ENCODE data around the gene SLC1A7.

Gene SLC1A7

GRCh38 chr1:53108646-53109580, 33.5 kb downstream of the SLC1A7 start:
- DNase-seq (ENCODE audit: low read depth) = peak; percentile 53
- TF ChIP-seq CTCF (IDR thresholded peaks at IDR 0.05; ENCODE audit: insufficient read depth, low read depth, low read length, missing control alignments) = no peak
- no peak overlapping the region for H3K4me3 ChIP-seq (ENCODE audit: low read length)

- no peak for DNase-seq (ENCODE audit: low read depth)
- no peak overlapping the region for H3K4me3 ChIP-seq (ENCODE audit: low read length)
- no peak for TF ChIP-seq CTCF (IDR thresholded peaks at IDR 0.05; ENCODE audit: insufficient read depth, low read depth, low read length, missing control alignments)
Observed at GRCh38 chr1:53107570-53108322, 34.7 kb downstream of the SLC1A7 start.

GRCh38 chr1:53107090-53107489, 35.3 kb downstream of the SLC1A7 start:
- TF ChIP-seq CTCF (IDR thresholded peaks at IDR 0.05; ENCODE audit: insufficient read depth, low read depth, low read length, missing control alignments) = no peak
- no peak for DNase-seq (ENCODE audit: low read depth)
- H3K4me3 ChIP-seq (ENCODE audit: low read length) = no peak overlapping the region

- no peak for TF ChIP-seq CTCF (IDR thresholded peaks at IDR 0.05; ENCODE audit: insufficient read depth, low read depth, low read length, missing control alignments)
- no peak for DNase-seq (ENCODE audit: low read depth)
- no peak overlapping the region for H3K4me3 ChIP-seq (ENCODE audit: low read length)
Observed at GRCh38 chr1:53104289-53104913, 38.0 kb downstream of the SLC1A7 start.

GRCh38 chr1:53094533-53094919, 47.9 kb downstream of the SLC1A7 start:
- no peak for TF ChIP-seq CTCF (IDR thresholded peaks at IDR 0.05; ENCODE audit: insufficient read depth, low read depth, low read length, missing control alignments)
- H3K4me3 ChIP-seq (ENCODE audit: low read length) = no peak overlapping the region
- no peak for DNase-seq (ENCODE audit: low read depth)

- DNase-seq (ENCODE audit: low read depth) = no peak
- TF ChIP-seq CTCF (IDR thresholded peaks at IDR 0.05; ENCODE audit: insufficient read depth, low read depth, low read length, missing control alignments) = no peak
- H3K4me3 ChIP-seq (ENCODE audit: low read length) = no peak overlapping the region
Observed at GRCh38 chr1:53093778-53094532, 48.5 kb downstream of the SLC1A7 start.
